Astrocyte of the spinal cord (primary cell): Measurements from ENCODE around the gene STX7.

Experiments used
- DNase-seq: peaks from one replicate; pipeline ENCODE4 v3.0.0; 2011; ENCODE audit warnings: low read depth, low spot score
- H3K4me3 ChIP-seq: 2 replicates; pipeline ENCODE4 v1.5.1; 2011; ENCODE audit warnings: low read depth, mild to moderate bottlenecking, low read length, moderate library complexity
- CTCF ChIP-seq: IDR thresholded peaks from 2 replicates; pipeline ENCODE4 v1.5.1; 2012; ENCODE audit warnings: low read depth, mild to moderate bottlenecking, low read length, inconsistent platforms
- in situ Hi-C: cut with HindIII; loops from 2 replicates; pipeline ENCODE4 v1.10.0; 2017; ENCODE audit warnings: low sequenced_read_pairs

The STX7 gene

GRCh38 chr6:132404736-132405135 is 108.2 kb downstream of the STX7 start:
- peak; percentile 46 for DNase-seq
- TF ChIP-seq CTCF = no peak
- no peak overlapping the region for H3K4me3 ChIP-seq
- in situ Hi-C loops = no loop called here

- in situ Hi-C loops = no loop called here
- DNase-seq = no peak
- no peak for TF ChIP-seq CTCF
- no peak overlapping the region for H3K4me3 ChIP-seq
These were observed 108.6 kb downstream of the STX7 start for GRCh38 chr6:132404330-132404729.

- in situ Hi-C loops = no loop called here
- H3K4me3 ChIP-seq = peak overlapping the region; percentile 50
- TF ChIP-seq CTCF = no peak
- no peak for DNase-seq
These were observed 111.2 kb downstream of the STX7 start for GRCh38 chr6:132401618-132402285.

- peak; percentile 3 for TF ChIP-seq CTCF
- H3K4me3 ChIP-seq = peak within 1 kb of the TSS; percentile 50
- DNase-seq = no peak
- in situ Hi-C loops = no loop called here
These were observed 111.9 kb downstream of the STX7 start, which contains the start of gene MOXD1 for GRCh38 chr6:132400883-132401617. Gene MOXD1, minus strand, starts transcription at chr6:132401475. Its CDS starts 49 bp downstream, at chr6:132401426.

- in situ Hi-C loops = no loop called here
- peak overlapping the region; percentile 50 for H3K4me3 ChIP-seq
- TF ChIP-seq CTCF = no peak
- no peak for DNase-seq
These were observed 112.4 kb downstream of the STX7 start for GRCh38 chr6:132400555-132400882.

- DNase-seq = peak; percentile 83
- no peak for TF ChIP-seq CTCF
- no peak overlapping the region for H3K4me3 ChIP-seq
- in situ Hi-C loops = no loop called here
These were observed 113.4 kb downstream of the STX7 start for GRCh38 chr6:132399376-132400074.
